Naive B cell (primary cell): Measurements from ENCODE around the gene TRPM7. TPM values are rescaled to one million over a fixed set of nuclear protein-coding genes. Genes with fewer than 3 reads are reported as not detected.

ENCODE experiments used
- ATAC-seq, 2 donors: fragments of 150-1000 bp; cut with Tn5 transposase; 2 replicates each; pipeline ENCODE4 v1.10.0; 2021; ENCODE audit warnings: low read depth in 2 of 2, mild to moderate bottlenecking in 2 of 2, moderate library complexity in 2 of 2
- DNase-seq: peaks from one replicate; pipeline ENCODE4 v3.0.0; 2022
- H3K27ac Mint-ChIP-seq, 6 donors: one replicate each; pipeline ENCODE4 v1.8.0; 2020 to 2022; ENCODE audit warnings: mild to moderate bottlenecking in 6 of 6, mixed read lengths in 6 of 6, moderate library complexity in 5 of 6, inconsistent platforms in 2 of 6
- H3K27me3 Mint-ChIP-seq, 3 donors: one replicate each; pipeline ENCODE4 v1.8.0; 2021 to 2022; ENCODE audit warnings: mixed read lengths in 3 of 3, mild to moderate bottlenecking in 1 of 3
- H3K36me3 Mint-ChIP-seq, 2 donors: one replicate each; pipeline ENCODE4 v1.8.0; 2020 to 2022; ENCODE audit warnings: mixed read lengths in 2 of 2, inconsistent platforms in 1 of 2, mild to moderate bottlenecking in 1 of 2
- H3K4me1 Mint-ChIP-seq, 3 donors: one replicate each; pipeline ENCODE4 v1.8.0; 2020 to 2022; ENCODE audit warnings: mixed read lengths in 3 of 3, inconsistent platforms in 1 of 3, mild to moderate bottlenecking in 1 of 3, moderate library complexity in 1 of 3
- H3K4me3 Mint-ChIP-seq, 8 donors: one replicate each; pipeline ENCODE4 v1.8.0; 2020 to 2022; ENCODE audit warnings: mild to moderate bottlenecking in 8 of 8, mixed read lengths in 8 of 8, moderate library complexity in 8 of 8, inconsistent platforms in 2 of 8
- H3K9me3 Mint-ChIP-seq, 7 donors: one replicate each; pipeline ENCODE4 v1.8.0; 2020 to 2022; ENCODE audit warnings: mixed read lengths in 7 of 7, mild to moderate bottlenecking in 5 of 7, inconsistent platforms in 2 of 7, moderate library complexity in 1 of 7
- polyA plus RNA-seq, 6 donors: library from polyadenylated mRNA; unstranded; fragments of 300-500 nt; fragmentation: Illumina TruSeq; gene quantifications; one replicate each; pipeline ENCODE4 v1.2.3, GENCODE V29; 2021; ENCODE audit warnings: low read depth in 6 of 6

The TRPM7 gene
- polyA plus RNA-seq, 6 donors from 2014 or later: 12.8 to 23.3 (median 17.0) TPM

- Mint-ChIP-seq H3K27me3 (no peaks in the 10 kb centered on the region), H3K9me3 (peaks cover 0 to 3% (median 0%) of the 10 kb centered on the region in 7 donors), H3K4me3 (no peak overlapping the region), H3K36me3 (peaks cover 7 to 15% of the 10 kb centered on the region in 2 donors), H3K4me1 (no peaks in the 10 kb centered on the region), H3K27ac (peak overlapping the region in 1 of 6 donors; percentile 68)
- no peak for ATAC-seq
- no peak for DNase-seq
These were observed 154.8 kb downstream of the TRPM7 start for GRCh38 chr15:50531766-50532165.

GRCh38 chr15:50531163-50531562, 155.4 kb downstream of the TRPM7 start:
- no peak overlapping the region for H3K4me3 Mint-ChIP-seq
- H3K27ac Mint-ChIP-seq: no peak overlapping the region
- peaks cover 0 to 3% (median 0%) of the 10 kb centered on the region in 7 donors for H3K9me3 Mint-ChIP-seq
- H3K36me3 Mint-ChIP-seq: peaks cover 7 to 14% of the 10 kb centered on the region in 2 donors
- no peak for DNase-seq
- no peaks in the 10 kb centered on the region for H3K27me3 Mint-ChIP-seq
- H3K4me1 Mint-ChIP-seq: no peaks in the 10 kb centered on the region
- no peak for ATAC-seq

GRCh38 chr15:50523851-50524251, 162.7 kb downstream of the TRPM7 start:
- Mint-ChIP-seq H3K27me3 (no peaks in the 10 kb centered on the region), H3K36me3 (peaks cover 0 to 4% of the 10 kb centered on the region in 2 donors), H3K27ac (no peak overlapping the region), H3K9me3 (peaks cover 0 to 5% (median 3%) of the 10 kb centered on the region in 7 donors), H3K4me3 (no peak overlapping the region), H3K4me1 (no peaks in the 10 kb centered on the region)
- ATAC-seq (no peak), DNase-seq (no peak)

GRCh38 chr15:50519740-50520425, 166.7 kb downstream of the TRPM7 start:
- DNase-seq: no peak
- H3K36me3 Mint-ChIP-seq: peaks cover 0 to 10% of the 10 kb centered on the region in 2 donors
- no peak for ATAC-seq
- no peak overlapping the region for H3K4me3 Mint-ChIP-seq
- H3K9me3 Mint-ChIP-seq: peaks cover under 1 to 16% (median 8%) of the 10 kb centered on the region in 7 donors
- H3K27me3 Mint-ChIP-seq: no peaks in the 10 kb centered on the region
- H3K27ac Mint-ChIP-seq: no peak overlapping the region
- H3K4me1 Mint-ChIP-seq: no peaks in the 10 kb centered on the region

GRCh38 chr15:50513001-50513400, 173.6 kb downstream of the TRPM7 start:
- Mint-ChIP-seq H3K27me3 (no peaks in the 10 kb centered on the region), H3K4me3 (no peak overlapping the region), H3K4me1 (no peaks in the 10 kb centered on the region), H3K27ac (no peak overlapping the region), H3K36me3 (peaks cover 0 to 6% of the 10 kb centered on the region in 2 donors), H3K9me3 (peaks cover 0 to 13% (median 5%) of the 10 kb centered on the region in 7 donors)
- ATAC-seq (no peak), DNase-seq (no peak)

Other genes with a start within 250 kb of the TRPM7 start
- not detected for gene USP50, start 140.1 kb downstream of the TRPM7 start, polyA plus RNA-seq
- gene SPPL2A, start 78.9 kb upstream of the TRPM7 start, polyA plus RNA-seq: 10 to 100 TPM; 75.1 to 93.0 (median 89.4) TPM
- gene AP4E1, start 221.9 kb upstream of the TRPM7 start, polyA plus RNA-seq: 10 to 100 TPM in 1 of 6 donors, 1 to 10 TPM in 5; 2.6 to 10.8 (median 4.6) TPM